GM21381 (cell line): ENCODE results near the gene PWP1.
A peak's percentile ranks its signal among the peaks of the same experiment; 100 is the strongest.

Source experiments
- ATAC-seq: cut with Tn5 transposase; IDR thresholded peaks from one replicate; pipeline ENCODE4 v1.9.1; 2021; ENCODE audit warnings: mild to moderate bottlenecking, moderate library complexity; ENCODE audit not compliant: unreplicated experiment

The PWP1 gene

GRCh38 chr12:107732365-107732764, 46.8 kb downstream of the PWP1 start:
- ATAC-seq: no peak

GRCh38 chr12:107734139-107734538, 48.5 kb downstream of the PWP1 start:
- ATAC-seq: no peak

- ATAC-seq: no peak
These were observed 50.2 kb downstream of the PWP1 start for GRCh38 chr12:107735763-107736162.

GRCh38 chr12:107736914-107737313, 51.3 kb downstream of the PWP1 start:
- peak; percentile 93 for ATAC-seq

GRCh38 chr12:107748472-107748871, 62.9 kb downstream of the PWP1 start:
- ATAC-seq: no peak

- no peak for ATAC-seq
These were observed 63.5 kb downstream of the PWP1 start for GRCh38 chr12:107749083-107749482.

GRCh38 chr12:107759410-107759809, 73.8 kb downstream of the PWP1 start:
- ATAC-seq: no peak

GRCh38 chr12:107760207-107760808, 74.7 kb downstream of the PWP1 start:
- peak; percentile 14 for ATAC-seq

- ATAC-seq: peak; percentile 96
These were observed 75.4 kb downstream of the PWP1 start, which contains the start of gene PRDM4 for GRCh38 chr12:107760809-107761501. Gene PRDM4, minus strand, starts transcription at chr12:107761137. Its CDS starts 622 bp downstream, at chr12:107760515.

GRCh38 chr12:107761502-107761904, 75.9 kb downstream of the PWP1 start:
- ATAC-seq: peak; percentile 12
